Inflammatory macrophage treated with lipopolysaccharide for 1 hour (primary cell): ENCODE measurements around the gene SPAG5.

ENCODE experiments used
- DNase-seq, 2 donors: peaks; one replicate each; pipeline ENCODE4 v3.0.0-alpha.2; 2020 to 2022

The SPAG5 gene

GRCh38 chr17:28544402-28545140, 54.3 kb downstream of the SPAG5 start:
- DNase-seq, result no peak

- no peak for DNase-seq
Observed at GRCh38 chr17:28541439-28541838, 57.4 kb downstream of the SPAG5 start.

- no peak for DNase-seq
Observed at GRCh38 chr17:28540231-28540630, 58.6 kb downstream of the SPAG5 start.

- no peak for DNase-seq
Observed at GRCh38 chr17:28538296-28538895, 60.4 kb downstream of the SPAG5 start.

- no peak for DNase-seq
Observed at GRCh38 chr17:28537219-28537610, 61.6 kb downstream of the SPAG5 start.

- DNase-seq, result no peak
Observed at GRCh38 chr17:28536532-28537218, 62.1 kb downstream of the SPAG5 start.

GRCh38 chr17:28534740-28535375, 64.0 kb downstream of the SPAG5 start:
- DNase-seq, result no peak

- no peak for DNase-seq
Observed at GRCh38 chr17:28533091-28533807, 65.6 kb downstream of the SPAG5 start.

GRCh38 chr17:28532050-28532960, 66.5 kb downstream of the SPAG5 start:
- no peak for DNase-seq

- DNase-seq, result no peak
Observed at GRCh38 chr17:28530926-28531325, 67.9 kb downstream of the SPAG5 start.

GRCh38 chr17:28530250-28530649, 68.6 kb downstream of the SPAG5 start:
- DNase-seq, result no peak

GRCh38 chr17:28529013-28529400, 69.8 kb downstream of the SPAG5 start:
- DNase-seq, result no peak

GRCh38 chr17:28528327-28529012, 70.4 kb downstream of the SPAG5 start:
- no peak for DNase-seq

GRCh38 chr17:28527859-28528258, 71.0 kb downstream of the SPAG5 start:
- no peak for DNase-seq
